Trophoblast cell (in vitro differentiated cells and primary cell): ENCODE results near the gene LPXN.

ENCODE experiments used
- DNase-seq, 2 donors: peaks; one replicate each; pipeline ENCODE4 v3.0.0-alpha.2; 2016
- H2AFZ ChIP-seq: 2 replicates; pipeline ENCODE4 v1.6.1; 2013; ENCODE audit warnings: low read length, moderate library complexity, mild to moderate bottlenecking; ENCODE audit not compliant: insufficient read depth, poor library complexity
- H2AK5ac ChIP-seq: 2 replicates; pipeline ENCODE4 v1.6.1; 2013; ENCODE audit warnings: mild to moderate bottlenecking, low read length
- H2BK120ac ChIP-seq: 2 replicates; pipeline ENCODE4 v1.6.1; 2013; ENCODE audit warnings: low read length, mild to moderate bottlenecking, moderate library complexity; ENCODE audit not compliant: insufficient read depth, poor library complexity
- H2BK12ac ChIP-seq: 2 replicates; pipeline ENCODE4 v1.6.1; 2013; ENCODE audit warnings: mild to moderate bottlenecking, low read length, moderate library complexity
- H2BK5ac ChIP-seq: 2 replicates; pipeline ENCODE4 v1.6.1; 2013; ENCODE audit warnings: low read length, low read depth, moderate library complexity, mild to moderate bottlenecking; ENCODE audit not compliant: poor library complexity
- H3K14ac ChIP-seq: 2 replicates; pipeline ENCODE4 v1.6.1; 2013; ENCODE audit warnings: mild to moderate bottlenecking, low read length
- H3K18ac ChIP-seq: 2 replicates; pipeline ENCODE4 v1.6.1; 2013; ENCODE audit warnings: mild to moderate bottlenecking, low read length
- H3K23ac ChIP-seq: 2 replicates; pipeline ENCODE4 v1.6.1; 2013; ENCODE audit warnings: low read length
- H3K27ac ChIP-seq: 2 replicates; pipeline ENCODE4 v1.5.1; 2013; ENCODE audit warnings: low read depth, mild to moderate bottlenecking, inconsistent platforms, low read length, moderate library complexity
- H3K27me3 ChIP-seq: 2 replicates; pipeline ENCODE4 v1.6.1; 2013; ENCODE audit warnings: inconsistent platforms, mild to moderate bottlenecking, low read length, moderate library complexity; ENCODE audit not compliant: insufficient read depth
- H3K36me3 ChIP-seq, 2 experiments: 1 replicate in 1 of 2; 2 replicates in 1 of 2; pipeline ENCODE4 v1.6.1; 2013; ENCODE audit warnings: low read length in 2 of 2, mild to moderate bottlenecking in 2 of 2, moderate library complexity in 1 of 2; ENCODE audit not compliant: insufficient read depth in 2 of 2, control insufficient read depth in 1 of 2
- H3K4ac ChIP-seq: 2 replicates; pipeline ENCODE4 v1.6.1; 2013; ENCODE audit warnings: low read depth, mild to moderate bottlenecking, low read length, moderate library complexity
- H3K4me1 ChIP-seq, 2 experiments: 1 replicate in 1 of 2; 2 replicates in 1 of 2; pipeline ENCODE4 v1.6.1; 2013; ENCODE audit warnings: low read length in 2 of 2, mild to moderate bottlenecking in 2 of 2, moderate library complexity in 1 of 2; ENCODE audit not compliant: insufficient read depth in 2 of 2, control insufficient read depth in 1 of 2
- H3K4me2 ChIP-seq: 2 replicates; pipeline ENCODE4 v1.6.1; 2013; ENCODE audit warnings: inconsistent platforms, mild to moderate bottlenecking, low read length, moderate library complexity
- H3K4me3 ChIP-seq: 2 replicates; pipeline ENCODE4 v1.5.1; 2013; ENCODE audit warnings: mild to moderate bottlenecking, low read depth, low read length, inconsistent platforms
- H3K79me1 ChIP-seq: one replicate; pipeline ENCODE4 v1.6.1; 2013; ENCODE audit warnings: low read length
- H3K79me2 ChIP-seq: 2 replicates; pipeline ENCODE4 v1.6.1; 2013; ENCODE audit warnings: low read length, mild to moderate bottlenecking; ENCODE audit not compliant: control insufficient read depth, insufficient read depth, poor library complexity
- H3K9ac ChIP-seq: 2 replicates; pipeline ENCODE4 v1.6.1; 2013; ENCODE audit warnings: mild to moderate bottlenecking, low read length
- H3K9me3 ChIP-seq: 2 replicates; pipeline ENCODE4 v1.6.1; 2013; ENCODE audit warnings: low read depth, mild to moderate bottlenecking, control low read depth, inconsistent platforms, low read length; ENCODE audit not compliant: insufficient read depth
- H4K12ac ChIP-seq: 2 replicates; pipeline ENCODE4 v1.6.1; 2013; ENCODE audit warnings: low read depth, mild to moderate bottlenecking, low read length, moderate library complexity
- H4K8ac ChIP-seq: 2 replicates; pipeline ENCODE4 v1.6.1; 2013; ENCODE audit warnings: low read depth, mild to moderate bottlenecking, low read length, moderate library complexity
- H4K91ac ChIP-seq: one replicate; pipeline ENCODE4 v1.6.1; 2013; ENCODE audit warnings: low read depth, mild to moderate bottlenecking, low read length, moderate library complexity
- WGBS: extraction: QIAGEN DNeasy Blood & Tissue Kit; methylation state at CpG from one replicate; pipeline ENCODE4 v1.1.7; 2013; ENCODE audit warnings: missing lambda C conversion rate; ENCODE audit not compliant: insufficient read length, insufficient coverage; ENCODE audit errors: extremely low coverage; 5-methylcytosine and 5-hydroxymethylcytosine counted together

LPXN gene

DNA sequence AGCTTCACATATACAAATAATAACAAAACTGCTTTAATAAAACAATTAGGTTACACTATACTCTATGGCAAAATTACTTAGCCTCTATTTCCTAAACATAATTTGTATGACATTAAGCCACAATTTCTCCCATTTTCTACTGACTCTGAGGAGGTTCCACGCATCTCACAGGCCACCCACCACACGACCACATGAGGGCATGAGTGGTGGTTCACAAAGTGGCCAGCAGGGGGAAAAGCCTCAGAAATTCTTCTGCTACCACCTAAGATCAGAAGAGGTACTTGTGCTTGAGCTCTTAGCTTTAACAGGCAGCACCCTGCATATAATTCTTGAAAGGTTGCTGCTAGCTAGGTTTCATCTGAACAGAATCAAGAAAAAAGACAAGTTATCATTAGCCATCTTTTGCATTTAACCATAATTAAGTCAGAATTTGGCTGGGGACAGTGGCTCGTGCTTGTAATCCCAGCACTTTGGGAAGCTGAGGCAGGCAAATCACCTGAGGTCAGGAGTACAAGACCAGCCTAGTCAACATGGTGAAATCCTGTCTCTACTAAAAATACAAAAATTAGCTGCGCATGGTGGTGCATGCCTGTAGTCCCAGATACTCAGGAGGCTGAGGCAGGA is 7.7 kb downstream of the LPXN start:
- Histone ChIP-seq H2AFZ (no peak overlapping the region), H3K4ac (no peak overlapping the region), H3K36me3 (peaks cover 0 to 5% of the 10 kb centered on the region in 2 experiments), H4K91ac (no peak overlapping the region), H2BK12ac (no peak overlapping the region), H3K4me1 (no peaks in the 10 kb centered on the region), H3K14ac (no peak overlapping the region), H3K9ac (no peak overlapping the region), H3K79me1 (no peaks in the 10 kb centered on the region), H3K4me2 (no peak overlapping the region), H2BK120ac (no peak overlapping the region), H3K9me3 (no peaks in the 10 kb centered on the region), H3K79me2 (no peaks in the 10 kb centered on the region), H3K18ac (no peak overlapping the region), H2AK5ac (no peak overlapping the region), H3K23ac (no peak overlapping the region), H4K8ac (no peak overlapping the region), H3K27ac (no peak overlapping the region), H3K27me3 (no peaks in the 10 kb centered on the region), H3K4me3 (no peak overlapping the region), H2BK5ac (no peak overlapping the region), H4K12ac (no peak overlapping the region)
- no CpG with 5 or more reads among the region's 4 CpGs for WGBS
- peak; percentile 73 to 83 for DNase-seq

- no peak overlapping the region for H2BK12ac ChIP-seq
- no peak overlapping the region for H2BK5ac ChIP-seq
- H3K4me3 ChIP-seq, result no peak overlapping the region
- no peak overlapping the region for H3K18ac ChIP-seq
- no peak overlapping the region for H3K27ac ChIP-seq
- no peak overlapping the region for H3K4me2 ChIP-seq
- no peaks in the 10 kb centered on the region for H3K36me3 ChIP-seq
- no peak overlapping the region for H3K14ac ChIP-seq
- H3K23ac ChIP-seq, result no peak overlapping the region
- no peaks in the 10 kb centered on the region for H3K27me3 ChIP-seq
- no peaks in the 10 kb centered on the region for H3K9me3 ChIP-seq
- H3K79me1 ChIP-seq, result no peaks in the 10 kb centered on the region
- no peak overlapping the region for H2AFZ ChIP-seq
- no peak overlapping the region for H2AK5ac ChIP-seq
- no peak overlapping the region for H2BK120ac ChIP-seq
- H3K79me2 ChIP-seq, result no peaks in the 10 kb centered on the region
- no peak for DNase-seq
- H3K9ac ChIP-seq, result no peak overlapping the region
- H4K8ac ChIP-seq, result no peak overlapping the region
- no peaks in the 10 kb centered on the region for H3K4me1 ChIP-seq
- H3K4ac ChIP-seq, result no peak overlapping the region
- no peak overlapping the region for H4K91ac ChIP-seq
- H4K12ac ChIP-seq, result no peak overlapping the region
Observed at GRCh38 chr11:58564231-58564630, 11.4 kb downstream of the LPXN start.

DNA sequence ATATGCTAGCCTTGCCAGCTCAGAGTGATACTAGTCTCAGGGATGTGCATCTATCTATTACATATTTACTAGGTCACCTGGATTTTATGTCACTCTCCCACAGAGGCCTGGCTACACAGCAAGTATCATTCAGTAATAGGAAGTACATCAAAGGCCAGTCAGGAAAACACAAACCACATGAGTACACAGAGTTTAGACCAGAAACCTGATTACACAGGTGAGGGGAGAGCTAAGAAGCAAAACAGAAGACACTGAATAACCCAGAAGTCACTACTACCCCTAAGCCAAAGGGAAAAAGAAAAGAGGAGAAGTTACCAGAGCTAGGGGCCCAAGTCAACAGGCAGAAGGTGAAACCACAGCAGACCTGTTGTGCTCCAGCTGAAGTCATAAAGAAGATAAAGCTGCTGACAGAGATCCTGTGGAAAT is 13.3 kb downstream of the LPXN start:
- no peak overlapping the region for H3K4me2 ChIP-seq
- H3K14ac ChIP-seq, result no peak overlapping the region
- H3K18ac ChIP-seq, result no peak overlapping the region
- no peaks in the 10 kb centered on the region for H3K79me2 ChIP-seq
- H2BK12ac ChIP-seq, result no peak overlapping the region
- H3K27me3 ChIP-seq, result no peaks in the 10 kb centered on the region
- H2AK5ac ChIP-seq, result no peak overlapping the region
- no peaks in the 10 kb centered on the region for H3K36me3 ChIP-seq
- H4K8ac ChIP-seq, result no peak overlapping the region
- H3K27ac ChIP-seq, result no peak overlapping the region
- no peak overlapping the region for H4K91ac ChIP-seq
- H4K12ac ChIP-seq, result no peak overlapping the region
- no peak overlapping the region for H3K9ac ChIP-seq
- no peak overlapping the region for H3K4me3 ChIP-seq
- H3K9me3 ChIP-seq, result no peaks in the 10 kb centered on the region
- no peak for DNase-seq
- no peak overlapping the region for H2AFZ ChIP-seq
- no peak overlapping the region for H2BK120ac ChIP-seq
- H2BK5ac ChIP-seq, result no peak overlapping the region
- H3K4ac ChIP-seq, result no peak overlapping the region
- H3K4me1 ChIP-seq, result no peaks in the 10 kb centered on the region
- H3K79me1 ChIP-seq, result no peaks in the 10 kb centered on the region
- no peak overlapping the region for H3K23ac ChIP-seq

DNA sequence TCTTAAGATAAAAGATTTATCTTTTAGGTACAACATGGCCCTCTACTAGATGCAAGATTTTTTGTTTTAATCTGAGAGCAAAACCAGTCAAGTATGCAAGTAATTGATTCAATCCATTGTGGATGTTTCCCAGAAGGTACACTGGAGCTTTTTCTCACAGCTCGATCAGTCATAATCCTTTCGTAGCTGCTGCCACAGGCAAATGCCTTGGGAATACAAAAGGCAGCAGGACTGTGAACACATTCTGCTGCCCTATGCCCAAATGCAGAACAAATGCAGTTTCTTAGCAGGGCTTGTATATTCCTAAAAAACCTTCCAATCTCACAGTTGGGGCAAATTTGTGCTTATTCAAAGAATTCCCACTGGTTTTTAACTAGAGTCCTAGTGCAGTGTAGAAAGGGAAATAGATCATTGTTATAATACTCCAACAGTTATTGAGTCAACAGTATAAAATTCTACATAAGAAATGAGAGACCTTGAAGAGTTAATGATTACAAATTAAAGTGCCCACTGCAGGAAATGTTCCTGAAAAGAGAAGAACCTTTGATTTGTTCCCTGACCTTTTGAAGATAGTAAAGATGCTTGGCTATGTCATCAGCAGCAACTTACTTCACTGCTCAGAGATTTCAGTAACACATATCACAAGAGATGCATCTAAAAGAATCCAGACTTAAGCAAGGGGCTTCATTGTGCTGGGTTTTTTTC is 14.1 kb downstream of the LPXN start:
- Histone ChIP-seq H2BK5ac (no peak overlapping the region), H2AK5ac (no peak overlapping the region), H3K4ac (no peak overlapping the region), H3K23ac (no peak overlapping the region), H3K4me2 (no peak overlapping the region), H3K4me3 (no peak overlapping the region), H3K9me3 (no peaks in the 10 kb centered on the region), H3K18ac (no peak overlapping the region), H3K79me2 (no peaks in the 10 kb centered on the region), H4K91ac (no peak overlapping the region), H3K14ac (no peak overlapping the region), H2BK120ac (no peak overlapping the region), H3K79me1 (no peaks in the 10 kb centered on the region), H3K36me3 (no peaks in the 10 kb centered on the region), H2BK12ac (no peak overlapping the region), H3K27ac (no peak overlapping the region), H3K9ac (no peak overlapping the region), H2AFZ (no peak overlapping the region), H3K27me3 (no peaks in the 10 kb centered on the region), H3K4me1 (no peaks in the 10 kb centered on the region), H4K12ac (no peak overlapping the region), H4K8ac (no peak overlapping the region)
- no peak for DNase-seq
- no CpG with 5 or more reads among the region's 2 CpGs for WGBS
